WI38 (cell line): ENCODE results near the gene DCTN2.

Source experiments
- H3K4me3 ChIP-seq: 2 replicates; pipeline ENCODE4 v1.5.1; 2011; ENCODE audit warnings: low read depth, mild to moderate bottlenecking, control low read depth, low read length
- CTCF ChIP-seq: IDR thresholded peaks from 2 replicates; pipeline ENCODE4 v1.5.1; 2012; ENCODE audit warnings: low read depth, mild to moderate bottlenecking, control low read depth, low read length

The DCTN2 gene

GRCh38 chr12:57521525-57522010 is 25.4 kb downstream of the DCTN2 start:
- TF ChIP-seq CTCF: no peak
- H3K4me3 ChIP-seq: peak overlapping the region; percentile 35

- TF ChIP-seq CTCF: no peak
Observed at GRCh38 chr12:57520053-57520818, 26.8 kb downstream of the DCTN2 start, which contains the start of gene DDIT3. DDIT3 (minus strand) TSS chr12:57520514; CDS start chr12:57517406, 3,108 bp downstream.

GRCh38 chr12:57519796-57520052 is 27.3 kb downstream of the DCTN2 start:
- TF ChIP-seq CTCF: no peak
- peak overlapping the region; percentile 99 for H3K4me3 ChIP-seq

More at GRCh38 chr12:57520053-57520818, 26.8 kb downstream of the DCTN2 start, which contains the start of gene DDIT3:
- H3K4me3 ChIP-seq: peak within 1 kb of the TSS; percentile 99

GRCh38 chr12:57518920-57519795 is 27.8 kb downstream of the DCTN2 start:
- H3K4me3 ChIP-seq: peak overlapping the region; percentile 99
- no peak for TF ChIP-seq CTCF

- TF ChIP-seq CTCF: no peak
- H3K4me3 ChIP-seq: peak overlapping the region; percentile 99
Observed at GRCh38 chr12:57518176-57518919, 28.6 kb downstream of the DCTN2 start.

- H3K4me3 ChIP-seq: peak overlapping the region; percentile 99
Observed at GRCh38 chr12:57517718-57518117, 29.3 kb downstream of the DCTN2 start.

- TF ChIP-seq CTCF: no peak
- no peak overlapping the region for H3K4me3 ChIP-seq
Observed at GRCh38 chr12:57517187-57517586, 29.8 kb downstream of the DCTN2 start.
